ENCODE results near the gene BEAN1.

Gene BEAN1

DNA sequence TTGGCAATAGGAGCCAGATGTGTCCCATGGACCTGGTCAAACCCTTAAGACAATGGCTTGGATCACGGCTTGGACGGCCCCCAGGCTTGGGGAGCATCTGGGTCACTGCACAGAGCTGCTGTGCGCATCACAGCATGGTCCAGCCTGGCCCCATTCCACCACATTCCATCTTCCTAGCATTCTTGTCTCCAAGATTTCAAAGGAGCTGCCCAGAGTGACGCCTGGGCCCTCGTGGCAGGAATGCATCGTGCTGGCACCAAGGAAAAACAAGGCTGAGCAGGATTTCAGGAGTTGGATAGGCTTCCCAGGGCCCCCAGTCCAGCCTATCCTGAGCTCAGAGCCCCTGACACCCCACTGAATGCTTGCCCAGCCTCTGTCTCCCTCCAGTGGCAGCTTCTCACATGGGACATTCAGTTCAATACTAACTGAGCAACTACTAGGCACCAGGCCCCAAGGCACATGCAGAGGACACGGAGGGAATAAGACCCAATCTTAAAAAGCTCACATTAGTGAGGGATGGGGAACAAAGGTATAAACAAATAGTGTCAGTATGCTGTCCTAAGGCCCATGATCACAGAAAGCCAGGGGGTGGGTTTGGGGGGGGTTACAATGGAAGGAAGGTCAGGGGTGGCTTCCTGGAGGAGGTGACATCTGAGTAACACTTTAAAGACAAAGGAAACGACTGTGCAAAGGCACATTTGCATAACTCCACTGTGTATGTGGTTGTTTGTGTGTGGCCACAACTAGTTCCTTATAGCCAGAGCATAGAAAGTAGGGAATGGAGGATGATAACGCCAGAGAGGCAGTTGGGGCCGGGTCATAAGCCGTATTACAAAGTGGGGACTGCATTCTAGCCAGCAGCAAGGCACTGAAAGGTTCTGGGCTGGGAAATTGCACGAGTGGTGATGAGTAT lies 88.8 kb downstream of the BEAN1 start:
- Histone ChIP-seq H3K27me3 (no peaks in the 10 kb centered on the region), H3K36me3 (no peaks in the 10 kb centered on the region), H3K4me1 (peaks cover 24% of the 10 kb centered on the region), H3K4me3 (ENCODE audit: low read depth, low read length) (no peak overlapping the region), H3K9me3 (no peaks in the 10 kb centered on the region)
- TF ChIP-seq, protein P1, sequence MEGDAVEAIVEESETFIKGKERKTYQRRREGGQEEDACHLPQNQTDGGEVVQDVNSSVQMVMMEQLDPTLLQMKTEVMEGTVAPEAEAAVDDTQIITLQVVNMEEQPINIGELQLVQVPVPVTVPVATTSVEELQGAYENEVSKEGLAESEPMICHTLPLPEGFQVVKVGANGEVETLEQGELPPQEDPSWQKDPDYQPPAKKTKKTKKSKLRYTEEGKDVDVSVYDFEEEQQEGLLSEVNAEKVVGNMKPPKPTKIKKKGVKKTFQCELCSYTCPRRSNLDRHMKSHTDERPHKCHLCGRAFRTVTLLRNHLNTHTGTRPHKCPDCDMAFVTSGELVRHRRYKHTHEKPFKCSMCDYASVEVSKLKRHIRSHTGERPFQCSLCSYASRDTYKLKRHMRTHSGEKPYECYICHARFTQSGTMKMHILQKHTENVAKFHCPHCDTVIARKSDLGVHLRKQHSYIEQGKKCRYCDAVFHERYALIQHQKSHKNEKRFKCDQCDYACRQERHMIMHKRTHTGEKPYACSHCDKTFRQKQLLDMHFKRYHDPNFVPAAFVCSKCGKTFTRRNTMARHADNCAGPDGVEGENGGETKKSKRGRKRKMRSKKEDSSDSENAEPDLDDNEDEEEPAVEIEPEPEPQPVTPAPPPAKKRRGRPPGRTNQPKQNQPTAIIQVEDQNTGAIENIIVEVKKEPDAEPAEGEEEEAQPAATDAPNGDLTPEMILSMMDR (IDR thresholded peaks at IDR 0.05; ENCODE audit: low read depth, low read length), result peak; percentile 25
- no peak for DNase-seq

DNA sequence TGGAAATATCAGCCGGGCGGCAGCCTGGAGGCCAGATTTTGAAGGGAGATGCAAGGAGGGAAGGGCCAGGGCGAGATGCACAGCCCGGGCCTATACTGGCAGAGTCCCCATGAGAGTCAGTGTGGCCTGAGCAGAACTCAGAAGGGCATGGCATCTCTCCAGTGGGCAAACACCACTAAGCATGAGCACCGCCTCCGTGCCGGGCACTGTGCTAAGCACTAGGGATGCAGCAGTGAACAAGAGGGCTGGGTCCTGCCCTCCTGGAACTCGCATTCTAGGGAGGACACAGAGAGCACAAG lies 89.4 kb downstream of the BEAN1 start:
- no peaks in the 10 kb centered on the region for H3K9me3 ChIP-seq
- peaks cover 19% of the 10 kb centered on the region for H3K4me1 ChIP-seq
- H3K36me3 ChIP-seq, result no peaks in the 10 kb centered on the region
- H3K4me3 ChIP-seq (ENCODE audit: low read depth, low read length), result no peak overlapping the region
- TF ChIP-seq, protein P1 (IDR thresholded peaks at IDR 0.05; ENCODE audit: low read depth, low read length), result no peak
- H3K27me3 ChIP-seq, result no peaks in the 10 kb centered on the region
- no peak for DNase-seq

DNA sequence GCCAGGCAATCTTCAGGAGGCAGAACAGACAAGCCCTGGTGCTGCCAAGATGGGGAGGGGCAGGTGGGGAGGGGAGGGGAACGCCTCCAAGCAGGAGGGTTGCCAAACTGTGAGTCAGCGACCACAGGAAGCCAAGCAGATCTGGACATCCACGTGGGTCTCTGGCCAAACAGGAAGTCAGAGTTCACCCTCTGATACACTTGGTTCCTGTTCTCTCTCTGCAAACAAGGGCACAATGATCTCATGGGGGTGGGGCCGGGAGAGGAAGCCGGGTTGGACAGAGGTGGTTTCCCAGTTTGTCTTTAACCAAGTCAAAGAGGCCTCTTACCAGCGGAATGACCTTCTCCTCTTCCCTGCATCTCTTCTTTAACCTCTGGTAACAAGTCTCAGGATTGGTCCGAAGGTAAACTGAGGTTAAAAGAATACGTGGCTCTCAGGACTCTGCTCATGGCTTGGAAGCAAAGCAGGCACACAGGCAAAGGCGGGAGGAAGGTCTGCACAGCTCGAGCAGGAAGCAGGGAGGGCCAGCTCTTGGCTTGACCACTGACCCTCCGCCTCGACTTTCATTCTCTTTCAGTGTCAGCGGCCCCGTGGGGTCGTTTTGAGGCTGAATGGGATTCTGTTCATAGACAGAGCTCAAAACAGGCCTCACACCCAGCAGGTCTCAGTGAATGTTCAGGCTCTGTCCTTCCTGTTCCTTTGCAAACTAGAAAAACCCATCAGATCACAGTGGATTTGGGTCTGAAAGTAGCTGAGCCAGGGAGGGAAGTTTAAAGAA lies 89.9 kb downstream of the BEAN1 start:
- Histone ChIP-seq H3K4me1 (peaks cover 16% of the 10 kb centered on the region), H3K9me3 (no peaks in the 10 kb centered on the region), H3K36me3 (no peaks in the 10 kb centered on the region), H3K27me3 (no peaks in the 10 kb centered on the region), H3K4me3 (ENCODE audit: low read depth, low read length) (no peak overlapping the region)
- DNase-seq, result peak; percentile 91
- TF ChIP-seq, protein P1 (IDR thresholded peaks at IDR 0.05; ENCODE audit: low read depth, low read length), result no peak

DNA sequence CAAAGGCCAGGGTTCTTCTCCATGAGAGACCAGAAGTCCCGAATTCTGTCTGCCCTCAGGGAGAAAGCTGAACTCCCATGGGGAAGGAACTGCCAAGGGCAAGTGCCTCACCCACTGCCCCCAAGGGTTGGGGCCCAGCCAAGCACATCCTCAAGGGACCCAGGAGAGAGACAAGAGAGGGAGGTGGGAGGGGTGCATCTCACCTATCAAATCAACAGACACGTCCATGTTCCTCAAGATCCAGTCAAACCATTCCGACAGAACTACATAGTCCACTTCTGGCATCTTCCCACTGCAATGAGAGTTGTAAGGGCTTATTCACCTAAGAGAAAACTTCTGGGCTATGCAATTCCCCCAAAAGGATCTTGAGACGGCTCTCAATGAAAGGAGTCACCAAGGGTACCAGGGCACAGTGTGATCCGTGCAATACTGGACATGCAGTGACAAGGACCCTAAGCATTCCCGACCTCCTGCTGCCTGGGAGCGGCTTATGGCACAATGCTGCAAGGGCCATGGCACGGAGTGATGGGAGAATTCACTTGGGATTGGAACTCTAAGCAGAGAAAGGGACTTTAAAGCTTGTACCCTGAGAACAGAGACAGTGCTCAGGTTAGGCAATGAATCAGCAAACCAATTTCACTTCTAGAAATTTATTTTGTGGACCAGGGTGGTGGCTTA lies 90.6 kb downstream of the BEAN1 start:
- DNase-seq, result no peak
- Histone ChIP-seq H3K36me3 (no peaks in the 10 kb centered on the region), H3K9me3 (no peaks in the 10 kb centered on the region), H3K27me3 (no peaks in the 10 kb centered on the region), H3K4me1 (peaks cover 14% of the 10 kb centered on the region), H3K4me3 (ENCODE audit: low read depth, low read length) (no peak overlapping the region)
- TF ChIP-seq, protein P1 (IDR thresholded peaks at IDR 0.05; ENCODE audit: low read depth, low read length), result no peak

DNA sequence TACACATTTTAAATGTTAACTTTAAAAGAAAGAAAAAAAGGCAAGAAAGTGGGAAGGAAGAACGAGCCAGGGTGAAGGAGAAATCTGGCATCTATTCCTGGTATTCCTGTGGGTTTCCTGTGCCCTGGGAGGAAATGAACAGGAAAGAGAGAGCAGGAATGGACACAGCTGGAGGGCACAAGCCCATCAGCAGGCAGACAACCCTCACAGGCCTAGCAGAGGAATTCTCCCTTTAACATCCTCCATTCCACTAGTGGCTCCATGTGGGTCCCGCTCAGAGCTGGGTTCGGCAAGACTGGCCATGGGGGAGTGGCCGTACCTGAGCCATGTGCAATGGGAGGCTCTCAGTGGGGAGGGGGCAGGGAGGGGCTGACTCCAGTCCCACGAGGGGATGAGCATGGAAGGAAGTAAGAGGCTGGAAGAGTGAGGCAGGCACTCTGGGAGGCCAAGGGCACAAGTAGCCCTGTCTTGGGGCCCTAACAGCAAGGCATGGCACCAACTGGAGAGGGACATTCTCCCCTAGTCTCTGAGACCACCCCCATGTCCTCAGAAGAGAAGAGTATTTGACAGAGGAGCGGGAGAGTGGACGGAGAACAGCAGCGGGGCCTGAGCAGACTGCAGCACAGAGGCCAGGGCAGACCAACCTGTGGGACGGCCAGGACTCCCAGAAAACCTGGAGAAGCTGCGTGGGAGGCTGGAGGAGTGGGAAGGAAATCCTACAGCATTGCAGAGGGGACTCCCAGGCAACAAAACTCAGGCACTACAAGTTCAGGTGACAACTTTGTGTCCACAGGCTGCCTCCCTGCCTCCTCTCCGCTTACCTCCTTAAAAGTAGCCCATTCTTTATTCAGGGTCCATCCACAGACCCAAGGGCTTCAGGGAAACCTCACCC lies 92.6 kb downstream of the BEAN1 start:
- Histone ChIP-seq H3K4me1 (peaks cover 14% of the 10 kb centered on the region), H3K36me3 (no peaks in the 10 kb centered on the region), H3K9me3 (no peaks in the 10 kb centered on the region), H3K27me3 (no peaks in the 10 kb centered on the region), H3K4me3 (ENCODE audit: low read depth, low read length) (no peak overlapping the region)
- TF ChIP-seq, protein P1 (IDR thresholded peaks at IDR 0.05; ENCODE audit: low read depth, low read length), result no peak
- DNase-seq, result no peak
